Endodermal cell (in vitro differentiated cells): ENCODE measurements around the gene SLC25A24. TPM values are rescaled to one million over a fixed set of nuclear protein-coding genes. Genes with fewer than 3 reads are reported as not detected.

Source experiments
- DNase-seq: peaks from one replicate; pipeline ENCODE4 v3.0.0-alpha.2; 2017
- H3K27ac ChIP-seq: 2 replicates; pipeline ENCODE4 v1.5.1; 2013; ENCODE audit warnings: mild to moderate bottlenecking, low read depth, low read length, moderate library complexity
- H3K27me3 ChIP-seq: 2 replicates; pipeline ENCODE4 v1.6.1; 2013; ENCODE audit warnings: mild to moderate bottlenecking, low read length, moderate library complexity; ENCODE audit not compliant: insufficient read depth, control insufficient read depth, poor library complexity, severe bottlenecking
- H3K36me3 ChIP-seq: 2 replicates; pipeline ENCODE4 v1.7.0; 2013; ENCODE audit warnings: mild to moderate bottlenecking, low read length, moderate library complexity; ENCODE audit not compliant: control insufficient read depth, insufficient read depth
- H3K4me1 ChIP-seq: one replicate; pipeline ENCODE4 v1.7.0; 2013; ENCODE audit warnings: low read length; ENCODE audit not compliant: control insufficient read depth, insufficient read depth
- H3K4me3 ChIP-seq: 2 replicates; pipeline ENCODE4 v1.5.1; 2013; ENCODE audit warnings: mild to moderate bottlenecking, low read length, moderate library complexity
- H3K9ac ChIP-seq: 2 replicates; pipeline ENCODE4 v1.6.1; 2013; ENCODE audit warnings: mild to moderate bottlenecking, low read length, moderate library complexity; ENCODE audit not compliant: poor library complexity, severe bottlenecking; ENCODE audit errors: extremely low read depth
- H3K9me3 ChIP-seq: 2 replicates; pipeline ENCODE4 v1.6.1; 2013; ENCODE audit warnings: mild to moderate bottlenecking, low read length, moderate library complexity; ENCODE audit not compliant: control insufficient read depth
- H3K27ac Mint-ChIP-seq: 2 replicates; pipeline ENCODE4 v1.8.0; 2020; ENCODE audit warnings: mixed read lengths
- H3K27me3 Mint-ChIP-seq: 2 replicates; pipeline ENCODE4 v1.8.0; 2021; ENCODE audit warnings: mild to moderate bottlenecking, mixed read lengths; ENCODE audit not compliant: insufficient read depth
- H3K36me3 Mint-ChIP-seq: 2 replicates; pipeline ENCODE4 v1.8.0; 2020; ENCODE audit warnings: low read depth, mixed read lengths
- H3K4me1 Mint-ChIP-seq: 2 replicates; pipeline ENCODE4 v1.8.0; 2020; ENCODE audit warnings: mixed read lengths
- H3K4me3 Mint-ChIP-seq: 2 replicates; pipeline ENCODE4 v1.8.0; 2020; ENCODE audit warnings: mild to moderate bottlenecking, moderate library complexity, mixed read lengths
- H3K9me3 Mint-ChIP-seq: 2 replicates; pipeline ENCODE4 v1.8.0; 2020; ENCODE audit warnings: mild to moderate bottlenecking, mixed read lengths
- WGBS, 2 experiments: methylation state at CpG; one replicate each; pipeline versions ENCODE4 v1.1.5 to v1.1.7; 2013; ENCODE audit warnings: missing lambda C conversion rate in 2 of 2, mixed read lengths in 1 of 2; ENCODE audit not compliant: insufficient coverage in 1 of 2, insufficient read length in 1 of 2; 5-methylcytosine and 5-hydroxymethylcytosine counted together
- total RNA-seq, 2 donors: library from RNA; stranded (reverse); fragmentation: NEBNext Ultra II Directional in 1 of 2; extraction: Animal tissue kit (Norgen Biotek cat#: 25700) in 1 of 2; gene quantifications; 2 replicates in 1 of 2; 3 replicates in 1 of 2; pipeline ENCODE4 v1.2.1, GENCODE V29; 2021
- TF ChIP-seq, protein P1 (sequence below): fragments of 200-600 bp; sonication (generic); conservative IDR thresholded peaks from 2 replicates; pipeline ENCODE4 v1.5.0; 2021; ENCODE audit warnings: antibody characterized with exemption, mild to moderate bottlenecking

Gene SLC25A24
- total RNA-seq, 2 donors from 2014 or later = 42.4 to 61.4 TPM

DNA sequence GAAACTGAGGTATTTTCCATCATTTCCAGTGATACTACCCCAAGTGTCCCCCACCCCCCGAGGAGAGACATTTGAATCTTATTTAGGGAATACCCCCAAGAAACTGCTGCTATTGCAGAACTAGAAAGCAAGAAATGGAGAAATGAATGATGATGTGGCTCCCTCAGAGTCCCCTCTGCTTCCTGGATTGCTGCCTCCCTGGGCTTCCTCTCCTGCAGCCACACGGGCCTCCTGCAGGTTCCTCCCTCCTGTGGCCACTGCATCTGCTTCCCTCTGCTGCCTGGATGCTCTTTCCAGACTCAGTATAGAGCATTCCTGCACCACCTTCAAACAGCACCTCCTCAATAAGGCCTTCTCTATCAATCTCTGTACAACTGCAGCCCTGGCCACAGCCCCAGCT is 69.3 kb downstream of the SLC25A24 start:
- Histone ChIP-seq H3K4me3 (no peak overlapping the region), H3K9me3 (peaks cover 46% of the 10 kb centered on the region), H3K27me3 (no peaks in the 10 kb centered on the region), H3K27ac (no peak overlapping the region), H3K9ac (no peak overlapping the region), H3K36me3 (peaks cover 41% of the 10 kb centered on the region), H3K4me1 (no peaks in the 10 kb centered on the region)
- Mint-ChIP-seq H3K27ac (no peak overlapping the region), H3K9me3 (peaks cover 36% of the 10 kb centered on the region), H3K4me1 (peaks cover 20% of the 10 kb centered on the region), H3K4me3 (no peak overlapping the region), H3K27me3 (no peaks in the 10 kb centered on the region), H3K36me3 (peaks cover 44% of the 10 kb centered on the region)
- DNase-seq = no peak
- TF ChIP-seq, protein P1, sequence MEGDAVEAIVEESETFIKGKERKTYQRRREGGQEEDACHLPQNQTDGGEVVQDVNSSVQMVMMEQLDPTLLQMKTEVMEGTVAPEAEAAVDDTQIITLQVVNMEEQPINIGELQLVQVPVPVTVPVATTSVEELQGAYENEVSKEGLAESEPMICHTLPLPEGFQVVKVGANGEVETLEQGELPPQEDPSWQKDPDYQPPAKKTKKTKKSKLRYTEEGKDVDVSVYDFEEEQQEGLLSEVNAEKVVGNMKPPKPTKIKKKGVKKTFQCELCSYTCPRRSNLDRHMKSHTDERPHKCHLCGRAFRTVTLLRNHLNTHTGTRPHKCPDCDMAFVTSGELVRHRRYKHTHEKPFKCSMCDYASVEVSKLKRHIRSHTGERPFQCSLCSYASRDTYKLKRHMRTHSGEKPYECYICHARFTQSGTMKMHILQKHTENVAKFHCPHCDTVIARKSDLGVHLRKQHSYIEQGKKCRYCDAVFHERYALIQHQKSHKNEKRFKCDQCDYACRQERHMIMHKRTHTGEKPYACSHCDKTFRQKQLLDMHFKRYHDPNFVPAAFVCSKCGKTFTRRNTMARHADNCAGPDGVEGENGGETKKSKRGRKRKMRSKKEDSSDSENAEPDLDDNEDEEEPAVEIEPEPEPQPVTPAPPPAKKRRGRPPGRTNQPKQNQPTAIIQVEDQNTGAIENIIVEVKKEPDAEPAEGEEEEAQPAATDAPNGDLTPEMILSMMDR = no peak
- 86 to 89% methylated on average over 1 to 2 of the region's 2 CpGs for WGBS, 2 experiments

DNA sequence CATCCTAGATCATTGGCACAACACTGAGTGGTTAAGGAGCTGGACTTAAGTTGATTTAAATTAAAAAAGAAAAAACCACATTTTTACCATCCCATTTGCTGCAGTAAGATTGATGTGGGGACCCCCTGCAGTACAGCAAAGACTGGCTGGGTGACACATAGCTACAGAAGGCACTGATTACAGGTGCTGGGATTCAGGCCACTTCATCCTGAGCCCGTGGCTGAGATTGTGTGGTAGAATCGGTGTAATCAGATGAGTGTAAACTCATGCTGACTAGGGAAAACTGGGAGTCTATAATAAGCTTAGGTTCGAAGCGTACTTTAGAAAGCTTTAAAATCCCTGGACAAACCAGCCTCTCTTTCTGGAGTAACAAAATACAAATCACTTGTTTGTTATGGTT is 70.1 kb downstream of the SLC25A24 start:
- H3K4me1 Mint-ChIP-seq = peaks cover 23% of the 10 kb centered on the region
- no peak overlapping the region for H3K4me3 Mint-ChIP-seq
- H3K27ac ChIP-seq = no peak overlapping the region
- DNase-seq = peak; percentile 58
- TF ChIP-seq, protein P1 = no peak
- peaks cover 33% of the 10 kb centered on the region for H3K36me3 ChIP-seq
- peak overlapping the region; percentile 78 for H3K27ac Mint-ChIP-seq
- peaks cover 38% of the 10 kb centered on the region for H3K36me3 Mint-ChIP-seq
- no peaks in the 10 kb centered on the region for H3K27me3 Mint-ChIP-seq
- no peak overlapping the region for H3K4me3 ChIP-seq
- peaks cover 3% of the 10 kb centered on the region for H3K4me1 ChIP-seq
- WGBS, 2 experiments = 64 to 67% methylated on average over 1 to 4 of the region's 4 CpGs
- H3K9me3 ChIP-seq = peaks cover 40% of the 10 kb centered on the region
- peaks cover 36% of the 10 kb centered on the region for H3K9me3 Mint-ChIP-seq
- H3K27me3 ChIP-seq = no peaks in the 10 kb centered on the region
- no peak overlapping the region for H3K9ac ChIP-seq

DNA sequence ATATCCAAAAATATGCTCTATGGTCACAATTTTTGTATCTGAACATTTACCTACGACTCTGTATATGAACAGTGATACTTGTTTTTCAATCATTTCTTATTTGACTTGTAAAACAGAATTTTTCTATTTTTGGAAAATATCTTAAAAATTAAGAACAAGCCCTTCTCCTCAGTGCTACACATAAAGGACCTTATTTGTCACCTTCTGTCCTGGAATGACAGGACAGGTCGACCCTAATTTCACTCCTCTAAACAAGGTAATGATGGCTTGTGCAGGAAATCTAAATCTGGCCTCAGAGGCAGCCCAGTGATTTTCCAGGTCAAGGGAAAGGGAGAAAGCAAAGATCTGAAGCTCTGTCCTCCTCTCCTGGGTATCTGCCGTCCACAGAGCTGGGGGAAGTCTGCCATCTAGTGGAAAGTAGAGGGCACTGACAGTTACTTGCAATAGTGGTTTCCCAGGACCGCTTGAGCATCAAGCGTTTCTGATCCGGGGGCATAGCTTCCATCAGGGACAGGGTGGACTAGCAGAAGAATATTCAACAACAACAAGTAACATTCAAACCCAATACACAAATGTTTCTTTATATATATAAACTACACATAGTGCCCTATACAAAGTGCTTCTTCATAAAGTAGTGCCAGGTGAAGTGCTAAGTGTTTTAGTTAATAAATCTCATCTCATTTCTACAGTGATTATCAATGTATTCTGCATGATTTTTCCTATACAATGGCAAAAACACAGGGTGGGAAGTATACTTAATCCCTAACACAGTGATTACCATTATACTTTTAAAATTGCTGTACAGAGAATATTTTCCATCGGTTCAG is 74.6 kb downstream of the SLC25A24 start:
- TF ChIP-seq, protein P1 = peak; percentile 95
- Histone ChIP-seq H3K4me3 (no peak overlapping the region), H3K9ac (no peak overlapping the region), H3K36me3 (no peaks in the 10 kb centered on the region), H3K4me1 (peaks cover 7% of the 10 kb centered on the region), H3K27ac (no peak overlapping the region), H3K27me3 (no peaks in the 10 kb centered on the region), H3K9me3 (no peaks in the 10 kb centered on the region)
- no peak overlapping the region for H3K4me3 Mint-ChIP-seq
- peaks cover 36% of the 10 kb centered on the region for H3K4me1 Mint-ChIP-seq
- no peaks in the 10 kb centered on the region for H3K36me3 Mint-ChIP-seq
- H3K9me3 Mint-ChIP-seq = no peaks in the 10 kb centered on the region
- peaks cover 16% of the 10 kb centered on the region for H3K27me3 Mint-ChIP-seq
- no peak overlapping the region for H3K27ac Mint-ChIP-seq
- WGBS, 2 experiments = 10 to 15% methylated on average over 2 to 6 of the region's 7 CpGs
- peak; percentile 89 for DNase-seq
